SIG-M5 (cell line): ENCODE results near the gene GRB10.

Experiments
- DNase-seq: peaks from one replicate; lab custom pipeline; 2025; lab: John Stamatoyannopoulos, UW

Gene GRB10

DNA sequence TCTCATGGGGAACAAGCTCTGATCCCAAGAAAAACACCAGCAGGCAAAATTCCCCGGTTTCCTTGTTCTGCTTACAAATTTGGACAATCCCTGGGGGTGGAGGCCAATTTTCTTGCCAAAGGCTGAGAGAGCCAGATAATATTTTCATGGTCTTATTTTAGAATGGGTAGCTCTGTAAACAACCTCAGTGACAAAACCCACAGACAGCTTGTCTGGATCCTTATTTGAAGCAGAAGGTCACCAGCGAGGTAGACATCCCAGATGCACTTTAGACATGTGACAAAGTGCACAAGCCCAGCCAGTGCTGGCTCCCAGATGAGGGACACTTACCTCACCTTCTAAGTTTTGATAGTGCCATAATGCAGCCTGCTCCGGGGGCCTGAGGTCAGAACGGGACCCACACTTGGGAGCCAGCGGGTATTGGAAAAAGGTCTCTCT is 114.9 kb downstream of the GRB10 start:
- DNase-seq = no peak

DNA sequence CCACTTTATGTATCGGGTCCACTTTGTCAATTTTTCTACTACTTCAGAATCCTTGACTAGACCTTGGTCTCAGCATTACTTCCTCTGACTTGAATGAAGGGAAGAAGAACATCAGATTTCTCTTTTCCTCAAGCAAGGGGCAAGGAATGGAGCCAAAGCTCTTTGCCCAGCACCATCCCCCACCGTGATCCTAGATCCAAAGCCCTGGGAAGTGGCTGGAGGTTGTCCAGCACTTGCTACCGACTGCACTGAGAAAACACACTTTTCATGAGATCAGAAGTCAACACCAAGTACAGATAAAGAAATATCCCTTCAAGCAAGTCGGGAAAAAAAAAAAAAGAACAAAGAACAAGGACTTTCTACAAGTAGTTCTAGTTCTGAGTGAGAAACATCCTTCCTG is 115.4 kb downstream of the GRB10 start:
- no peak for DNase-seq

DNA sequence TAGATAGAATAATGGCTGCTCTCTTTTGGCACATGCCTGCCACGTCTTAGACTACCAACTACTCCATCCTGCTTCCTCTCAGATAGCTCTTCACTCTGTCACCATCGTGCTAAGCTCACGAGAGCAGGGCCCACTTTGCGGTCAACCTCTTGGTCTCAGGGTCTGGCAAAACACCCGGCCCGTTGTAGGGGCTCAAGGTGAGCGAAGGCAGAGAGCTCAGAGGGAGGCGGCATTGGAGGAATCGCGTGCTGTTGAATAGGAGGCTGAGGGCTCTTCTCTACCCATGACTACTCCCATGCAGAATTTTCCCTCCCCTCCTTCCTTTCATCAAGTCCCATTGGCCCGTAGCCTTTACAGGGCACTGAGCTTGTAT is 116.6 kb downstream of the GRB10 start:
- DNase-seq = no peak

DNA sequence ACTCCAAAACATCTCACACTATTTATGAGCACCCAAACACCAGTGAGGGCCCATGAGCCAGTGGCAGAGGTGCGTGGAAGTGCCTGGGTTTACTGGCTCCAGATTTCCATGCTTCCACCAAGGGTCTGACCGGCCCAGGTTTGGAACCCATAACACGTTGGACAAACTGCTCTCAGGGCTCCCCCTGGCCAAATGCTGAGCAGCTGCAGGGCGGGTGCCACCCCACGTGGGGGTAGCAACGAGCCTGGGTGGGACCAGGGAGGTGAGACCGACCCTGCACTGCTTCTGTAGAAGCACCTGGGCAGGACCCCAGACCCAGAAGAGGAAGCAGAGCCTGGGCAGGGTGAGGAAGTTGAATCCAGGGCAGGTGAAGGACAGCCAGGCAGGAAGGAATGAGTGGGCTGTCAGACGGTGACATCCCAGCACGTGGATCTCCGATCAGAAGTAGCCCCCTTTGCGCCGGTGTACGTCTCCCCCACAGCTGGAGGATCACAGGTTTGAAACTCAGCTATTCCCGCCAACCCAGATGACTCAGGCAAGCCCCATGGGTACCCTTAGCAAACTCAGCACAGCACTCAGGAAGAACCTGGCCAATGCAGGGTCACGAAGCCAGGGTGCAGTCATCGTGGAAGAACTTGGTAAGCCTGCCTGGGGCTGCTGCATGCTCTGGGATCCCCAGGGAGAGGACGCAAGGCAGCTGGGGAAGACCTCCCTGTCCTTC is 117.1 kb downstream of the GRB10 start:
- DNase-seq = no peak

DNA sequence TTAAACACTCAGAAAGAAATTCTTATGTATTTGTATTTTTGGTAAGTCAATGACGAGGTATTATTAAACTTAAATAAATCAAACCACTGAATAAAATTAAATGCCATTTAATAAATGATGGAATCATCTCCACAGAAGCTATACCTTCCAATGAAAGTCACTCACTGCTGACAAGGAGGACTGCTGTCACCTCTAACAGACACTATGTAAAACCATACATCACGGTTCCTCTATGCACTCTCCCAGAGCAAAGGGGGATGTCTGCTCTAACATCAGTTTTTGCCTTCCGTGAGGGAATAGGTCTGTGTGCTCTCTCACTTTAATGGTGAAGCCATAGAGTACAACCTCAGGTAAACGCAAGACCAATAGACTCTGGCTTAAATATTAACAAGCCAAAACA is 117.8 kb downstream of the GRB10 start:
- no peak for DNase-seq

DNA sequence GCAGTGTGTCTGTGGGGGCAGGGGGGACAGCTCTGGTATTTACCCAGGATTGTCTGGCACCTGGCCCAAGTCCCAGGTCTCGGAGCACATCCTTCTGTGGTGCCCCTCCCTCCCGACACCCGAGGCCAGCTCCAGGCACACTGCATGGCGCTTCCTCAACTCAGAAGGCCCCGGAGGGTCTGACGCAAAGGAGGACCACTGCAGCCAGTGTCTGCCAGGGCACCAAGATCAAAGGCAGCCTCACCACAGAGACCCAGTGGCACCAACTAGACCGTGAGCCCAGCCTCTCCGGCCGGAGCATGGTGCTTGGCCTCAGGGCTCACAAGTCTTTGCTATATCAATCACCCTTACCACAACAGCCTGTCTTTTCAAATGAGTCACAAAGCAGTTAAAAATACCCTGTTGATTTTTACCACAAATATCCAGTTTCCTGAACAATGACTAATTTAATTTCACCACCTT is 118.2 kb downstream of the GRB10 start:
- DNase-seq = no peak

DNA sequence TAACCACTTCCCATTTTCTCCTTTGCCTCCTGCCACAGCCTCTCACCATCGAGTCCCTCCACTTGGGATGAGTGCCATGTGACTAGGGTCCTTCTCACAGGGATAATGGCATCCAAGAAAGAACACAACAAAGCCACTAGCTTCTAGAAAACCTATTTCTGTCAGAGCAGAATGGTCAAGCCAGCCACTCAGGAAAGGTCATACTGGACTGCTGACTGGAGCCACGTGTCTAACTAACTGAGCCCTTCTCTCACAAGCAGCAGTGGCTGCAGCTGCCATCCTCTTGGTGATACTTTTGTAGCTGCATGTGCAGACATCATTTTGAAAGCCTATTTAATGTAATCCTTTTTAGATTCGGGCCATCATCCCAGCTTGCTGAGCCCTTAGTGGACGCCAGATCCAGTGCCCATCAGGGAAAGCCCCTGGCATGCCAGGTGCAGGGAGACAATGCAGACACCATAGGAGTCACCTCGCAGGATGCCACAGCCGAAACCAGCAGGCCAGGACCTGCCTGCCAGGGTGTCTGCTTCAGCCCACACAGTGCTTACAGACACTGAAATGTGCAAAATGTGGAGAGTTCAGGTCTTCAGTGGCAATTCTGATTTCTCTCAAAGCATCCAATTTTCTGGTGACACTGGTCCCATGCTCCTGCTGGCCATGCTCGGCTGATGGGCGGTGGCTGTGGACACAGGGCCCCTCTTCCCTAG is 119.1 kb downstream of the GRB10 start:
- no peak for DNase-seq

DNA sequence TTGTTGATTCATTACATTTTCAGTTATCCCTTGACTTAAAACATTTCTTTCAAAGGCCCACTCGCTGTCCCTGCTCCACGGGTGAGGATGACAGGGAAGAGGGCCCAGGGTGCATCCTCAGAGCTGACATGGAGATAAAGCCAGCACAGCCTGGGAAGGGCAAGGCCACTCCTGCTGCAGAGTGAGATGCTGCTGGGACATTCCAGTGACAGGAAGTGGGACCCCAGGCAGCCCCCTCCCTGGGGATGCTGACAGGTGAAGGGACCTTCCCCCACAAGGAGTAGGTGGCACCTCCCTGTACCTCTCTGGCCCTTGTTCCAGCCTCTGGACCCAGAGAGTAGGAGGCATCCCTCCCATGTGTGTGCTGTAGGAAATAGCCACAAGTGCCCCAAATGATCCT is 119.7 kb downstream of the GRB10 start:
- no peak for DNase-seq

DNA sequence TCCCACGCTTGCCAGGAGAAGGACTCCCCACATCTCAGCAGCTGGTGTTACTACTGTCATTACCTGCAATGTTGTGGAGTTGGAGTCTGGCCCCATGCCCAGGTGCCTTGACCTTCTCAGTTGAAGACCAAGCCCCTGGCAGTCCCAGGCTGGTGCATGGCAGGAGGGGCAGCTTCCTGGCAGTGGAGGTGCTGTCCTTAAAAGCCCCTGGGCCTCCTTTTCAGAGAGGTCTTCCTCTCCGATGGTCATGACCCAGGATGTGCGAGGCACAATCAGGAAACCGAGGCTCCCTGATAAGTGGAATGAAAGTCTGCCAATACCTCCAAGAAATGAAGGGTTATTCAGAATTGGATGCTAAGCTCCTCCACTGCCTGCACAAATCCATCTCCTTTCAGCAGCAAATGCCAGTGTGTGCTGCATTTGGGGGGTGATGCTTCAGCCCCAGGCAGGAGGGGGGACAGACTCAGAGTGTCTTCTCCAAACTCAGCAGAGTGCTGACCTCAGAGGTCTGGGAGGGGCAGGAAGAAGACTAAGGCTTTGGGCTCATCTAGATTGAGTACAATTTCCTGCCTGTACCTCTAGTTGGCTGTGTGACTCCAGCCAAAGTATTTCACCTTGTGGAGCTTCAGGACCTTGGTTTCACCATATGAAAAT is 120.5 kb downstream of the GRB10 start:
- DNase-seq = no peak

DNA sequence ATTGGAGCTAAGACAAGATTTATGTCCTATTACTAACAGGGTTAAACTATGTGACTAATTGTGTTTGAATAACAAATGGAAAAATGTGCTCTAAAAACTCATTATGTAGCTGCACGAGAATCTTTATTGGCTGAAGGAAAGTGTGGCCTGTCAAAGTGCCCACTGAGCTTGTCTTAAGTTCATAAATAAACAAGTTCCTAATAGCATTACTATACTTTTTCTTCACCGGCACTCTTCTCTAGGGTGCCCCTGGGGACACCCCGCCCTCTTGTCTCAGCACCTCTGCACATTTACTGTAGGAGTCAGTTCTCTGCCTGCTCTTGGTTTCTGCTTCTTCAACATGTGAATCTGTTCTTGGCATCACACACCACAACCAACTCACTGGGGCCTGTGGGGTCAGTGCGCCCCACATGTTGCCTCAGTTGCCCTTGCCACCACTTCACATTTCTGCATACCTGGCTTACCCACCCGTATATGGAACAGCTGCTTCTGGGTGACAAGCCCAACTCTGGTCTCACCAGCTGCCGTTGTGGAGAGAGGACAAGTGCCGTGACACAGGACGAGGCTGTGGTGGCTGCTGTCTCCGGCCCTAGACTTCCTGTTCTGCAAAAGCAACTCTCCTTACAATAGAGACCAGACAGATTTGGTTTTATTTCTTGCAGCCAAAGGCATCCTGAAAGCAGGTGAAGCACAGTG is 121.2 kb downstream of the GRB10 start:
- no peak for DNase-seq

DNA sequence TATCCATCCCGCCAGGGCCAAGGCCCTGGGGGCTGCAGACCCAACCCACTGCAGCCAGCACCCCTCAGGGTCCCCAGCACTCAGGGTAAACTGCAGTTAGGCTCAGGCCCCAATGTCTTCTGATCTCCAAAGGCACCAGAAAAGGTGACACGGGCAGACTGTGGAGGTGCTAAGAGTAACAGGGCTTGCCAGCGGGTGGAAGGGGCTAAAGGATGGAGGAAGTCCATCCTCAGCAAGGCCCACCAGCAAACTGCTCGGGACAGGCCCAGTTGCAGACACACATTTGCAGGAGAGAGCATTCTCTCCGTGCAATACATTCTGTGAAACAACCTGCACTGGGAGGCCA is 121.9 kb downstream of the GRB10 start:
- no peak for DNase-seq

DNA sequence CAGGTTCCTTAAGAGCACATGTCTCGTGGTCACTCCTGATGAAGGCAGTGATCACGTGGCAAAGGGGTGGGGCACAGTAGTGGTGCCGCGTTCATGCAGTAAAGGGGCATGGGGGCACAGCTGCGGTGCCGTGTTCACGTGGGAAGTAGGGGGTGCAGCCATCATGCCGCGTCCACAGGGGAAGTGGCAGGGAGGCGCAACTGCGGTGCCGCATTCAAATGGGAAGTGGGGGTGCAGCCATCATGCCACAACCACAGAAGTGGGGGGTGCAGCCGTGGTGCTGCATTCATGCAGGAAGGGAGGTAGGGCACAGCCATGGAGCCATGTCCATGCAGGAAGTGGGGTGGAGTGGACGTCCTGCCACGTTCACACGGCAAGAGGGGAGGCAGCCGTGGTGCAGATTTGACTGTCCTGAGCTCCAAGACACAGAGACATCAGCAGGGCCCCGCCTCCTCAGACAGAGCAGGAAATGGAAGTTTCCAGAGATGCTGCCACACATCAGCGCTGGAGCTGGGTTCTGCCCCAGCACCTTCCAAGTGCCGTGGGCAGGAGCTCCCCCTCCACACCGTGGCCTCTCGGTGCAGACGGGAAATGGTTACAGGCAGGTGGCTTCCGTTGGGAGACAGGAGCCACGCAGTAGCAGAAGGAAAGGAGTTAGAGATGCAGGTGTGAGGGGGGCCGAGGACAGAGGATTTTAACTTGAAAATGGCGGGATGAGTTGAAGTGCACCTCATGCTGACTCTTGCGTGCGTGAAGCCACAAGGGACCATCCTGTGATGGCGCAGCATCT is 122.5 kb downstream of the GRB10 start:
- DNase-seq = no peak

DNA sequence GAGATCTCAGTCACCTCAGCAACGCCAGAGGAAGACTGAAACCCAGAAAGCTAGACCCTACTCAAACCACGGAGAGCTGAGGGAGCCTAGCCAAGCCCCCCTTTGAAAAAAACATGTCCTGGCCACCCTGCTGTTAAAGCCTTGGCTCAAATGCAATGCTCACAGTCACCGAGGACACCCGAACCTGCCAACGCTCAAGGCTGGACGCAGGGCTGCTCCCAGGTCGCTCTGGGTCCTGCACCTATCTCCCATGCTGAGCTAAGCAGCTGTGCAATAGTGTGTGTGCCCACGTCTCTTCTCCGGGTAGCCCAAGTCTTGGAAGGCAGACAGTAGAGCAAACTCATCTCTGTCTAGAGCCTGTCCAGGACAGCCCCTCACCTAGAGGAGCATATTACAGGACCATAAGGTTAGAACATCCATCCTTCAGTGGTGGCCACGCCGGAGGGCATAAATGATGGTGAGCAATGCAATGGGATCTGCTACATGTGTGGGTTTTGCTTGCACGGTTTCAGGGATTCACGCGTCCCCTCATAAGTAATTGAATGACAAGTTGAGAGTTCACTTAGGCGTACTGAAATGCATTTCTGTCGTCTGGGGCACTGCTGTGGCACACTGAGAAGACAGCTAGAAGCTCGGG is 123.2 kb downstream of the GRB10 start:
- DNase-seq = no peak

DNA sequence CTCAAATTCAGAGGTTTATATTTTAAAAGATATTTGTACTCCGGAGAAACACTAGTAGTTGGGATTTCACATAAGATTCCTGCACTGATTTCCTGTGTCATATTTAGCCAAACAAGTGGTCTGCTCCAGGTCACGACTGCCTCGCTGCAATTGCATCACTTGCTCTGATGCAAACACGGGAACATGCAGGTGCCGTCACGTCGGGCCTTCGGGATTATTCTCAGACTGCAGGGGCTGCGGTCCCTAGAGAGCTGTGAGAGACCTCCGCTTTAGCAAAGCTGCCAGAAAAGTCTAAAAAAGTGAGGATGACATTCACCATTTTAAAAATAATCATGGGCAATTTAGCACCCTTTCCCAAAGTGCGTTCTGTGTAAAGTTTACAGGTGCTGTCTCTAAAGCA is 124.0 kb downstream of the GRB10 start:
- no peak for DNase-seq

DNA sequence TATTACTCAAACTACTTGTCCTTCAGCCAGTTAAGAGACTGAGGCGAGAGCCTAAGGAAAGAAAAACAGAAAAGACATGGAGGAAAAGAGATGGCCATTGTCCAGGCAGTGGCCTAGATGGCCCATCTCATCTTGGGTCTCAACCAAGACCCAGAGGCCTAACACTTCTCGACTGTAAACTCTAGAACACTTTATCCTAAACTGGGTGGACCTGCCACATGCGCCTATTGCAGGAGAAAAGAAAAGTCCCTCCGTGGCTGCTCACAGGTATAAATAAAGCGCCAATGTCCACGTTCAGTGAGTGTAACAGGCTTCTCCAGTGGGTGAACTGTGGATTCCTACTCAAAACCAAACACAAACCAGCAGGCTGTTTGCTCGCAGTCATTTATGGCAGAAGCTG is 124.8 kb downstream of the GRB10 start:
- DNase-seq = no peak

DNA sequence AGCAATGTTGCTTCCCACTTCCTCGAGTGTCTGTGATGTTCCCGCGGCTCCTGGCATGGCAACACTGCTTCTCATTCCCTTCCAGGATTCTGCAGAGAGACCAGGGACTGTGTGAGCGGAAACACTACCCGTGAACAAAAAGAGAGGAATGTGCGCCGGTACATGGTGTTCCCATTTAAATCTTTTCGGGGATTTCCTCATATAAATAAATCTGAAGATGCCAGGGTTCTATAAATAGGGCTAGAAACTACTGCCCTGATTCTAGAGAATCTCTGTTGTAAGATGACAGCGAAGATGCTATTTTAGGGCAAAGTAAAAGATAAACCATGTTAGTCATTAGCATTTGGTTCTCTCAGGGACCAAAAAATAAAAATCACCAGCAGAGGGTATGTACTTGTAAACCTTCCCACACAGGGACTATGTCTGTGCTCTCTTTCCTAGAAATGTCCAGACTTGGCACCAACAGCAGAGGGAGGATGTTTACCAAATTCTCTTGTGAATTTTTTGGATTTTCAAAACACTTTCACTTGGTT is 125.3 kb downstream of the GRB10 start:
- no peak for DNase-seq

DNA sequence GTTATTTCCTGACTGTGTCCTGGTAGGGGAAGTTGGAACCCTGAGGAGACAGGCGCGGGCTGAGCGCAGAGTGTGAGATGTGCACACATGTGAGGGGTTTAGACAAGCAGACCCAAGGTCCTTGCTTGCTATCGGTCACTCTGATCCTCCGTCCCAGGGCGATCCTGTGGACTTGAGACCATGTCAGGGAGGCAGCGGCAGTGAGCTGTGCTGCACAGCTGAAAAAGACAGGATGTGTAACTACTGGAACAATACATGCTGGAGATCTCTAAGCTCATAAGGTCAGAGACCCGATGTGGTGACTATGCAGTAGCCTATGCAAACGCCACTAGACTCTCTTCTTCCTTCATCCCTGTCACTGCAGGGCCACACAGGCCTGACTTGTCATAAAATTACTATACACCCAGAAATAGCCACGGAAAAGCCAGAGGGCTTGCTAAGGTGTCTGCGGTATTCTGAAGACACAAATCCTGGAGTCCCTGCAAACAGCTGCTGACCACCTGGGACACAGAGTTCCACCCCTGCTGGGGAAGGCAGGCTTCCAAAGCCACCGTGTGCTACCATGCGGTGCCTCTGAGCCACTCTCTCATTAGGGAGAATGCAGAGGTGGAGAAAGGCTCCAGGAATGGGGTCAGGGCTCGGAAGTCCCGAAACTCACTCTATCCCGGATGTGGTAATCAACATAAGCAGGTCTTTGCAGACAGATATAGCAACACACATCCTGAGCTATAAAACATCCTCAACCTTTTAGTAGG is 126.4 kb downstream of the GRB10 start:
- no peak for DNase-seq

DNA sequence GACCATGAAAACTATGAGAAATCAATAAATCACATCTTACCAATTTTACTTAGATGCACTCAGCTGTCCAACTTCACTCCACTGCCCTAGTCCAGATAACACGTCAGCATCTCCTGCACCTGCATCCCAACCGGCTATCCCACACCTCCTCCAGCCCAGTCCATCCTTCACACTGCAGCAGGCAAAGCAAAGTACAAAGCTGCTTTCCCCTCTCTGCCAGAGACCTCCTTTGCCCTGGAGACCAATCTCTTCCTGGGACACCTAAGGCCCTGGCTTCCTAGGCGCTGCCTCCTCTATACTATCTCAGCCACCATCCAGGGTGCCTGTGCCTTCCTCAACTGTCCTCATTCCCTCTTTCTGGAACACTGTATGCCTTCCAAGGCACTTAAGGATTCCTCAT is 127.2 kb downstream of the GRB10 start:
- no peak for DNase-seq

DNA sequence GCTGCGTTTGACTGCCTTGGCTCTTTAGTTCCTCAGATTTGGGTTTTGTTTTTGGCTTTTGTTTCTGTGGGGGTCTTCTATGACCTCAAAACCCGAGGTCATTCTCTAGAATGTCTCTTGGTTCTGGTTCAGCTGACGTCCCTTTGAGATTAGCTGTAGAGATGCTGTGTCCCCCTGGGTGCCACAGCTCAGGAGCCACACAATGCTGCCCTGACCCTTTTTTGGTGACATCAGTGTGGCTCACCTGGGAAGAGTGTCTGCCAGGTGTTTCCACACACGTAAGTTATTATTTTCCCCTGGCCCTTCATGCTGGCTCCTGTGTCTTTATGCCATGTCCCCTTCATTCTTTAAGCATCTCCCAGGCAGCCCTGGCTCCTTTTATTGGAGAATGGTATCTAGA is 127.7 kb downstream of the GRB10 start:
- no peak for DNase-seq

DNA sequence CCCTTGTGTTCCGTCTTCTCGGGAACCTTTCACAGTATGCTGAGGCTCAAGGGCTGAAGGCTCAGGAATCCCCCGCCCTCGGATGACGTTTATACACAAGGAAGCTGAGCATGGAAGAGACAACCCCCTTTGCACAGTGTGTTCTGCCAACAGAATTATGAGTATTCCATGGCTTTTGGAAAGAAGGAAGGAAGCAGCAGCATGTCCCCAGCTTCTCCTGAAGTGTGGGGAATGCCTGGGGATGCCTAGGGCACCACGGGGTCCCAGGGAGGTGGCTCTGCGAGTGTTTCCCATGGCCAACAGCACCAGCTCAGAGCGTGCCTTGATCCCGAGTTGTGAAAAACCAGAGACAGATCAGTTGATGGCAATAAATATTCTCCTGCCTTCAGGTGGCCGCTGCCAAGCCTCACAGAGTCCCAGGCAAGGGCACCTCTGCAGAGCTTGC is 128.7 kb downstream of the GRB10 start:
- no peak for DNase-seq
